GM21447 (cell line): ENCODE measurements around the gene LRSAM1.
"Not testable (repeated sequence)": the region's sequence is repeated elsewhere in the genome, so short reads cannot be mapped to it uniquely, and the experiment has no call there.

Source experiments
- ATAC-seq: cut with Tn5 transposase; IDR thresholded peaks from one replicate; pipeline ENCODE4 v1.9.1; 2021; ENCODE audit not compliant: unreplicated experiment

Gene LRSAM1

GRCh38 chr9:127455324-127455992 is 4.1 kb downstream of the LRSAM1 start:
- no peak for ATAC-seq

GRCh38 chr9:127457191-127457878 is 6.0 kb downstream of the LRSAM1 start:
- ATAC-seq, result no peak

- ATAC-seq, result no peak
Measured at GRCh38 chr9:127458921-127459320, 7.6 kb downstream of the LRSAM1 start.

GRCh38 chr9:127463382-127463781 is 12.1 kb downstream of the LRSAM1 start:
- no peak for ATAC-seq

GRCh38 chr9:127463911-127464310 is 12.6 kb downstream of the LRSAM1 start:
- no peak for ATAC-seq

GRCh38 chr9:127466407-127466917 is 15.2 kb downstream of the LRSAM1 start:
- ATAC-seq, result not testable (repeated sequence)

- no peak for ATAC-seq
Measured at GRCh38 chr9:127467621-127468020, 16.3 kb downstream of the LRSAM1 start.

GRCh38 chr9:127470662-127471061 is 19.4 kb downstream of the LRSAM1 start:
- no peak for ATAC-seq

GRCh38 chr9:127473501-127473900 is 22.2 kb downstream of the LRSAM1 start:
- no peak for ATAC-seq

- no peak for ATAC-seq
Measured at GRCh38 chr9:127473932-127474331, 22.6 kb downstream of the LRSAM1 start.

- ATAC-seq, result no peak
Measured at GRCh38 chr9:127474592-127474991, 23.3 kb downstream of the LRSAM1 start.

GRCh38 chr9:127479507-127480081 is 28.3 kb downstream of the LRSAM1 start:
- ATAC-seq, result no peak

- ATAC-seq, result no peak
Measured at GRCh38 chr9:127482662-127483061, 31.4 kb downstream of the LRSAM1 start.

- ATAC-seq, result no peak
Measured at GRCh38 chr9:127485995-127486394, 34.7 kb downstream of the LRSAM1 start.

GRCh38 chr9:127488946-127489345 is 37.6 kb downstream of the LRSAM1 start:
- no peak for ATAC-seq

- ATAC-seq, result no peak
Measured at GRCh38 chr9:127489471-127490115, 38.3 kb downstream of the LRSAM1 start.

- no peak for ATAC-seq
Measured at GRCh38 chr9:127490535-127491230, 39.4 kb downstream of the LRSAM1 start.

GRCh38 chr9:127491516-127491915 is 40.2 kb downstream of the LRSAM1 start:
- ATAC-seq, result no peak

GRCh38 chr9:127492616-127493015 is 41.3 kb downstream of the LRSAM1 start:
- no peak for ATAC-seq

- no peak for ATAC-seq
Measured at GRCh38 chr9:127493592-127494303, 42.4 kb downstream of the LRSAM1 start.
